Transverse colon (tissue), 4 donors: ENCODE results near the gene GNAL. TPM values are rescaled to one million over a fixed set of nuclear protein-coding genes. Genes with fewer than 3 reads are reported as not detected.

Source experiments
- DNase-seq: peaks from one replicate; pipeline ENCODE4 v3.0.0-alpha.2; 2019
- H3K27ac ChIP-seq, 4 donors: fragments of 200-600 bp; sonication (generic); 2 replicates each; pipeline ENCODE4 v1.5.1; 2016 to 2018; ENCODE audit warnings: inconsistent platforms in 4 of 4
- H3K27me3 ChIP-seq: fragments of 200-600 bp; sonication (generic); 2 replicates; pipeline ENCODE4 v1.5.1; 2017; ENCODE audit warnings: inconsistent platforms
- H3K36me3 ChIP-seq, 4 donors: fragments of 200-600 bp; sonication (generic); 2 replicates each; pipeline ENCODE4 v1.5.1; 2017 to 2019; ENCODE audit warnings: inconsistent platforms in 4 of 4
- H3K4me1 ChIP-seq, 4 donors: fragments of 200-600 bp; sonication (generic); 2 replicates each; pipeline ENCODE4 v1.5.1; 2017 to 2020; ENCODE audit warnings: inconsistent platforms in 4 of 4
- H3K4me3 ChIP-seq, 4 donors: fragments of 200-600 bp; sonication (generic); 1 replicate in 1 of 4; 2 replicates in 3 of 4; pipeline versions ENCODE4 v1.5.1 to v1.6.1; 2017 to 2019; ENCODE audit warnings: inconsistent platforms in 4 of 4
- H3K9me3 ChIP-seq, 2 donors: fragments of 200-600 bp; sonication (generic); 2 replicates each; pipeline ENCODE4 v1.5.1; 2017 to 2019; ENCODE audit warnings: inconsistent platforms in 2 of 2
- CTCF ChIP-seq, 5 experiments: fragments of 200-600 bp in 3 of 5; fragments of 450-650 bp in 2 of 5; sonication (generic) in 3 of 5; IDR thresholded peaks; 1 replicate in 2 of 5; 2 replicates in 3 of 5; pipeline ENCODE4 v1.5.1; 2016 to 2017; ENCODE audit warnings: antibody characterized with exemption in 5 of 5, inconsistent platforms in 3 of 5, mild to moderate bottlenecking in 2 of 5, moderate library complexity in 1 of 5
- EP300 ChIP-seq: sonication (generic); formaldehyde crosslinking; IDR thresholded peaks from one replicate; pipeline ENCODE4 v1.6.1; 2017; ENCODE audit warnings: antibody characterized with exemption, low read depth
- POLR2A ChIP-seq: fragments of 450-650 bp; IDR thresholded peaks from one replicate; pipeline ENCODE4 v1.6.1; 2016; ENCODE audit warnings: antibody characterized with exemption, mild to moderate bottlenecking, moderate library complexity
- POLR2AphosphoS5 ChIP-seq, 3 donors: sonication (generic); formaldehyde crosslinking; IDR thresholded peaks; one replicate each; pipeline ENCODE4 v1.6.1; 2016; ENCODE audit warnings: antibody characterized with exemption in 3 of 3
- WGBS, 2 donors: methylation state at CpG; one replicate each; pipeline ENCODE4 v1.1.5; 2018; ENCODE audit warnings: low coverage in 1 of 2; 5-methylcytosine and 5-hydroxymethylcytosine counted together
- in situ Hi-C, 4 donors: fragments of 200-750 bp; cut with MboI; loops; one replicate each; pipeline versions ENCODE4 v1.15.0 to v1.15.1; 2017; ENCODE audit warnings: low sequenced_read_pairs in 3 of 4, low pct_ligation_motif_present in 1 of 4, low pct_unique_long_range_greater_than_20kb in 1 of 4
- intact Hi-C: fragments of 100-400 bp; cut with DNase I; formaldehyde crosslinking; loops from one replicate; pipeline ENCODE4 v1.15.1; 2023; ENCODE audit warnings: low total_unique reads
- total RNA-seq, 4 donors: library from RNA; depleted of rRNA; stranded (reverse); fragments of >200 nt; gene quantifications; one replicate each; pipeline ENCODE4 v1.1.0, GENCODE V29; 2016

The GNAL gene
- total RNA-seq, 4 donors from 2014 or later: 2.9 to 7.4 (median 7.2) TPM

DNA sequence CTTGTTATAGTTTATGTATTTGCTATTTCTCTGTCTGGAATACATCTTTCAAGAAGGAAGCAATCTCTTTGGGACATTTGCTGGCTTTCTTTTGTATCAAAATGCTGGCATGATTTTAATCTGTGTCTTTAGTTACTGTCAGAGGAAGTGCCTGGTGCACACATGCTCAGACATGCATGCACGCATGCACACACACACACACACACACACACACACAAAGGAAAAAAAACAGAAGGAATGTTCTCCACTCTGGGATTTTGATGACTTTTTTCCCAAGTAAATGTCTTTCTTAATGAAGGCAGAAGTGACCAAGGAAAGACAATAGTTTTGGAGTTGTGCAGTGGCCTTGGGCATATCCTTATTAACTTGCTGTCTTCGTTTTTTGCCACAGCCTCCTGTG, 6.7 kb downstream of the GNAL start:
- Histone ChIP-seq H3K4me3 (no peak overlapping the region), H3K4me1 (no peaks in the 10 kb centered on the region), H3K27ac (no peak overlapping the region), H3K27me3 (peaks cover 10% of the 10 kb centered on the region), H3K36me3 (no peaks in the 10 kb centered on the region), H3K9me3 (no peaks in the 10 kb centered on the region)
- WGBS, 2 donors: 65 to 89% methylated on average over 2 of the region's 2 CpGs
- TF ChIP-seq POLR2A (no peak), POLR2AphosphoS5 (IDR thresholded peaks at IDR 0.05) (no peak), CTCF (IDR thresholded peaks at IDR 0.05) (no peak), EP300 (no peak)
- in situ Hi-C loops (no loop called here), intact Hi-C loops (no loop called here)
- DNase-seq: no peak

DNA sequence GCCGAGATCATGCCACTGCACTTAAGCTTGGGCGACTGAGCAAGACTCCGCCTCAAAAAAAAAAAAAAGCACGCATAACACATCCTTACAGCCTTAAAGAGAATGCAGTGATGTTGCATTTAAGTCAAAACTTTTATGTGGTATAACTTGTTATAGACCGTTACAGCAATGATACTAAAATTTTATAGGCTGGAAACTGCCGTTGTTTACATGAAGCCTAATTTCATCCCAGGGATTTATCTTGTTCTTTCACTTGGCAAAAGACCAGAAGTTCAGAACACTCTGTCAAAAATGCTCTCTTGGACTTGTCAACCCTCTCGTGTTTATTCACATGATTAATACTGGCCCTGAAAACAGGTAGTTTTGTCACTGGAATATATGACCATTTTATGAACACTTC, 7.4 kb downstream of the GNAL start:
- 35 to 53% methylated on average over 4 to 7 of the region's 7 CpGs for WGBS, 2 donors
- Histone ChIP-seq H3K27me3 (peaks cover 10% of the 10 kb centered on the region), H3K4me1 (no peaks in the 10 kb centered on the region), H3K36me3 (no peaks in the 10 kb centered on the region), H3K27ac (no peak overlapping the region), H3K4me3 (no peak overlapping the region), H3K9me3 (no peaks in the 10 kb centered on the region)
- intact Hi-C loops: no loop called here
- in situ Hi-C loops: no loop called here
- TF ChIP-seq EP300 (no peak), POLR2A (no peak), POLR2AphosphoS5 (IDR thresholded peaks at IDR 0.05) (no peak), CTCF (IDR thresholded peaks at IDR 0.05) (no peak)
- DNase-seq: no peak

DNA sequence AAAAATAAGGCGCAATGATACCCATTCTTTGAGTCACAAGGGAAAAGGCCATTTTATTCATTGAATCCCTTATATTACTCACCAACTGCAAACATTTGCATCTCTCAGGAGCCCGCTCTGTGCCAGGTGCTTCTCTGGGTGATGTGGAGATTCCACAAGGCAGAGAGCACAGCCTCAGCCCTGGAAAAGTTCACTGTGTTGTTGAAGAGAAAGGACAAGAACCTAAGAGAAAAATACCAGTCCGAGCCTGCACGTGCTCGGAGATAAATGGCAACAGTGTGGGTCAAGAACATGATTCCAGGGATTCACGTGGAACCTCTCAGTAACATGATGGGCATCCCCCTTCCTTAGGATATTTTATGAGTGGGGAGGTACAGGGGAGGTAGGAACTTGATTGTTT, 11.8 kb downstream of the GNAL start:
- no peak overlapping the region for H3K27ac ChIP-seq
- in situ Hi-C loops: no loop called here
- intact Hi-C loops: no loop called here
- TF ChIP-seq EP300: no peak
- TF ChIP-seq POLR2AphosphoS5 (IDR thresholded peaks at IDR 0.05): no peak
- TF ChIP-seq CTCF (IDR thresholded peaks at IDR 0.05): no peak
- no peak for TF ChIP-seq POLR2A
- H3K36me3 ChIP-seq: no peaks in the 10 kb centered on the region
- WGBS, 2 donors: 77 to 86% methylated on average over 6 of the region's 6 CpGs
- no peak for DNase-seq
- H3K9me3 ChIP-seq: no peaks in the 10 kb centered on the region
- H3K4me1 ChIP-seq: no peaks in the 10 kb centered on the region
- no peaks in the 10 kb centered on the region for H3K27me3 ChIP-seq
- H3K4me3 ChIP-seq: no peak overlapping the region

DNA sequence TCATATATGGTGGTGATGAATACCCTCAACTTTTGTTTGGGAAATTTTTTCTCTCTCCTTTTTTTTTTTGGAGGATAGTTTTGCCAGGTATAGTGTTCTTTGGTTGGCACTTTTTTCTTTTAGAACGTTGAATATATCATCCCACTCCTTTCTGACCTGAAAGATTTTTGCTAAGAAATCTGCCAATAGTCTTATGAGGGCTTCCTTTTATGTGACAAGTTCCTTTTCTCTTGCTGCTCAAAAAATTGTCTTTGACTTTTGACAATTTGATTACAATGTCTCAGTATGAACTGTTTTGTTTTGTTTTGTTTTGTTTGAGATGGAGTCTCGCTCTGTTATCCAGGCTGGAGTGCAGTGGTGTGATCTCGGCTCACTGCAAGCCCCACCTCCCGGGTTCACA, 21.5 kb downstream of the GNAL start:
- H3K27ac ChIP-seq: no peak overlapping the region
- in situ Hi-C loops: no loop called here
- no peaks in the 10 kb centered on the region for H3K27me3 ChIP-seq
- intact Hi-C loops: no loop called here
- WGBS, 2 donors: 81 to 84% methylated on average over 4 of the region's 4 CpGs
- H3K4me1 ChIP-seq: no peaks in the 10 kb centered on the region
- no peaks in the 10 kb centered on the region for H3K36me3 ChIP-seq
- no peak overlapping the region for H3K4me3 ChIP-seq
- TF ChIP-seq CTCF (IDR thresholded peaks at IDR 0.05): no peak
- TF ChIP-seq EP300: no peak
- no peak for TF ChIP-seq POLR2A
- no peak for TF ChIP-seq POLR2AphosphoS5 (IDR thresholded peaks at IDR 0.05)
- peaks cover 0 to 3% of the 10 kb centered on the region in 2 donors for H3K9me3 ChIP-seq
- DNase-seq: no peak
